Measurements from ENCODE around the gene WIPF1.

WIPF1 gene

DNA sequence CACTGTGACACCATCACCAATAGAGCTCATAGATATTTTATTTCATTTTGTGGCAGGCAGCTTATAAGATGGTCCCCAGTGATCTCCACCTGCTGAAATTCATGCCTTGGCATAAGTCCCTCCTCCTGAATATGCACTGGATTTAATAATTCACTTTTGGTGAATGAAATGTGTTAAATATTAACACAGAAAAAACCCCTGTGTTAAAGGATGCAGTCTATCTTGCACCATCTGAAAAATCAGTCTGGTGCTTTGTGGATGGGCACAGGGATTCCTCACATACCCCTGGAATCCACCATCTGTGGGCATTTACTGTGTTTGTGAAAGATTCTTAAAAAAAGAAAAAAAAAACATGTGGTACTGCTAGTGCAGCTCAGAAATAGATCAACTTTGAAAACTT, 26.1 kb upstream of the WIPF1 start:
- H3K4me3 ChIP-seq (ENCODE audit: low read depth, low read length) = no peak overlapping the region
- in situ Hi-C loops (cut with HindIII; ENCODE audit: low sequenced_read_pairs) = no loop called here
- TF ChIP-seq, protein P1, sequence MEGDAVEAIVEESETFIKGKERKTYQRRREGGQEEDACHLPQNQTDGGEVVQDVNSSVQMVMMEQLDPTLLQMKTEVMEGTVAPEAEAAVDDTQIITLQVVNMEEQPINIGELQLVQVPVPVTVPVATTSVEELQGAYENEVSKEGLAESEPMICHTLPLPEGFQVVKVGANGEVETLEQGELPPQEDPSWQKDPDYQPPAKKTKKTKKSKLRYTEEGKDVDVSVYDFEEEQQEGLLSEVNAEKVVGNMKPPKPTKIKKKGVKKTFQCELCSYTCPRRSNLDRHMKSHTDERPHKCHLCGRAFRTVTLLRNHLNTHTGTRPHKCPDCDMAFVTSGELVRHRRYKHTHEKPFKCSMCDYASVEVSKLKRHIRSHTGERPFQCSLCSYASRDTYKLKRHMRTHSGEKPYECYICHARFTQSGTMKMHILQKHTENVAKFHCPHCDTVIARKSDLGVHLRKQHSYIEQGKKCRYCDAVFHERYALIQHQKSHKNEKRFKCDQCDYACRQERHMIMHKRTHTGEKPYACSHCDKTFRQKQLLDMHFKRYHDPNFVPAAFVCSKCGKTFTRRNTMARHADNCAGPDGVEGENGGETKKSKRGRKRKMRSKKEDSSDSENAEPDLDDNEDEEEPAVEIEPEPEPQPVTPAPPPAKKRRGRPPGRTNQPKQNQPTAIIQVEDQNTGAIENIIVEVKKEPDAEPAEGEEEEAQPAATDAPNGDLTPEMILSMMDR (IDR thresholded peaks at IDR 0.05; ENCODE audit: low read depth, low read length) = no peak
- no peak for DNase-seq (ENCODE audit: low read depth, low spot score)

DNA sequence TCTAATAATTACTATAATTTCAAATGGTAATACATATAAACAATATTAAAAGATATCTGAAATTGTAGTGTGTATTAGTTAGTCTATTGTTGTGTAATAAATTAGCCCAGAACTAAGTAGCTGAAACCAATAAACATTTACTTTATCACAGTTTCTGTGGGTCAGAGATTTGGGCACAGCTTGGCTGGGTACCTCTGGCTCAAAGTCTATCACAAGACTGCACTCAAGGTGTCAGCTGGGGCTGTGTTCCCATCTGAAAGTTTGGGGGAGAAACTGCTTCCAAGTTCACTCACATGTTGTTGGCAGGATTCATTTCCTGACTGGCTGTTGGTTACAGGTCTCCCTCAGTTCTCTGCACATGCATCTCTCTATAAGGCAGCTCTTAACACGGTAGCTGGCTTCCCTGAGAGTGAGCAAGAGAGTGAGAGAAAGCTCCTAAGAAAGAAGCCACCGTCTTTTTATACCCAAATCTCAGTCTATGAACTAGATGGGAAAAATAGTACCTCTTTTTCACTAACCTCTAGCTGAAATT, 25.6 kb upstream of the WIPF1 start:
- TF ChIP-seq, protein P1 (IDR thresholded peaks at IDR 0.05; ENCODE audit: low read depth, low read length) = no peak
- no peak overlapping the region for H3K4me3 ChIP-seq (ENCODE audit: low read depth, low read length)
- DNase-seq (ENCODE audit: low read depth, low spot score) = no peak
- in situ Hi-C loops (cut with HindIII; ENCODE audit: low sequenced_read_pairs) = no loop called here

DNA sequence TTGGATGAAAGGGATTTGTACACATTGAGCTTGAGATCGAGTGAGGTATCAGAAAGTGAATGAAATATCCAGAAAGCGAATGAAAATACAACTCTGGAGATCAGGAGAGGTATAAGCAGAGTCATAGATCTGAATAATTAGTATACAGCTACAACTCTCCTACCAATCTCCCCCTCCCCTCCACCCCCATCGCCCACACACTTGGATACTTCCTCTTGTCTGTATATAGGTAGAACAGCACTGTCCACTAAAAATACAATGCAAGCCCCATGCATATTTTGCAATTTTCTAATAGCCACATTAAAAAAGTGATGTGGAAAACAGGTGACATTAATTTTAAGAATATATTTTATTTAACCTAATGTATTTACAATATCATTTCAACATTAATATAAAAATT, 23.7 kb upstream of the WIPF1 start:
- in situ Hi-C loops (cut with HindIII; ENCODE audit: low sequenced_read_pairs) = no loop called here
- no peak overlapping the region for H3K4me3 ChIP-seq (ENCODE audit: low read depth, low read length)
- DNase-seq (ENCODE audit: low read depth, low spot score) = no peak
- TF ChIP-seq, protein P1 (IDR thresholded peaks at IDR 0.05; ENCODE audit: low read depth, low read length) = no peak

DNA sequence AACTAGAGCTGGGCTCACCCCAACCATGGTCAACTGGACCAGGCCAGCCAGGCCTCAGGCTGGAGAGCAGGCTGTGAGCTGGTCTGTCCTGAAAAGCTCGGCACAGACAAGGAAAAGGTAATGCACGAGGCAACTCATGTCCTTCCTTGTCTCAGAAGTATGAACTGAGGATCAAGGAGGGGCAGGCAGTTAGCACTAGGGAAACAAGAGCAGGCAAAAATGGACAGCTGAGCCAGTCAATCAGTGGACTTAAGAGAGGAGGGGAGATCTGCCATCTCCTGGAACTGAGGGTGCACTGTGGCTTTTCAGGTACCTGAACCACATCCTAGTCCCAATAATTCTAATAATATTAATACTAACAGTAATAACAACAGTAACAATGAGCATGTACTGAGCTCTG, 20.6 kb upstream of the WIPF1 start:
- DNase-seq (ENCODE audit: low read depth, low spot score) = no peak
- H3K4me3 ChIP-seq (ENCODE audit: low read depth, low read length) = no peak overlapping the region
- TF ChIP-seq, protein P1 (IDR thresholded peaks at IDR 0.05; ENCODE audit: low read depth, low read length) = no peak
- in situ Hi-C loops (cut with HindIII; ENCODE audit: low sequenced_read_pairs) = no loop called here

DNA sequence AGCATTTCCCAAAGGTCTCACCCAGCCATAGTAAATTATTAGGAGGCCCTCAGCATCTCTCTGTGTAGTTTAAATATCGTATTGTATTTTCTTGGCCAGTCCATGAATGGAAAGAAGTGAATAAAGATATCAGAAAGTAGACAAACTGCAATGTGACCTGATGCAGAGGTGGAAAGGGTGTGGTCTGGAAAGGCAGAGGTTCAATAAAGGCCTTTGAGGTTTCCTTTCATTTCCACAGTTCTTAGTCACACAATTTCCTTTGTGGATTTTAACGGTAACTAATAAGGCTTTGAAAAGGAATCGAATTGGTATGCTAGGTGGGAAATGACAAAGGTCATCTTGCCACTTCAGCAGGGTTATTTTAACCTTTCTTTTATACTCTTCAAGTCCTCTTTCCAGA, 20.1 kb upstream of the WIPF1 start:
- in situ Hi-C loops (cut with HindIII; ENCODE audit: low sequenced_read_pairs) = no loop called here
- H3K4me3 ChIP-seq (ENCODE audit: low read depth, low read length) = no peak overlapping the region
- no peak for DNase-seq (ENCODE audit: low read depth, low spot score)
- TF ChIP-seq, protein P1 (IDR thresholded peaks at IDR 0.05; ENCODE audit: low read depth, low read length) = no peak

DNA sequence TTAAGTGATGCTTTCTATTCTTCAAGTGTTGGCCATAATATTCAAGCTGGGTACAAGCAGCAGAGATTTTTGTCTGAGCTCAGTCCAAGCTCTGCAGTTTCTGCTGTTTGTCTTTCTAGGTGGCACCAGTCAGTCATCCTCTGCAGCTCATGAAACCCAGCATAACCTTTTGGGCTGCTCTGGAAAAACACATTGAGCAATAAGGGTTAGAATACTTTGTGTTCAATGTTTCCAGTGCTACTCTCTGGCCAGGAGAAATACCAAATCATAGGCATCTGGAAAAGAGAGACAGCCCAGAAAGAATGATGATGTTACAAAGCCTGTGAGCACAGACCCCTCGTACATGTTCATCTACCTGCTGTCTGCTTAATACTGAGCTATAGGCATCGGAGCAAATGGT, 19.5 kb upstream of the WIPF1 start:
- DNase-seq (ENCODE audit: low read depth, low spot score) = no peak
- no peak overlapping the region for H3K4me3 ChIP-seq (ENCODE audit: low read depth, low read length)
- TF ChIP-seq, protein P1 (IDR thresholded peaks at IDR 0.05; ENCODE audit: low read depth, low read length) = no peak
- in situ Hi-C loops (cut with HindIII; ENCODE audit: low sequenced_read_pairs) = no loop called here
